HG03135 (cell line): Measurements from ENCODE around the gene TRAF2.

Source experiments
- ATAC-seq: cut with Tn5 transposase; IDR thresholded peaks from one replicate; pipeline ENCODE4 v1.9.1; 2021; ENCODE audit warnings: mild to moderate bottlenecking, moderate library complexity; ENCODE audit not compliant: unreplicated experiment

Gene TRAF2

DNA sequence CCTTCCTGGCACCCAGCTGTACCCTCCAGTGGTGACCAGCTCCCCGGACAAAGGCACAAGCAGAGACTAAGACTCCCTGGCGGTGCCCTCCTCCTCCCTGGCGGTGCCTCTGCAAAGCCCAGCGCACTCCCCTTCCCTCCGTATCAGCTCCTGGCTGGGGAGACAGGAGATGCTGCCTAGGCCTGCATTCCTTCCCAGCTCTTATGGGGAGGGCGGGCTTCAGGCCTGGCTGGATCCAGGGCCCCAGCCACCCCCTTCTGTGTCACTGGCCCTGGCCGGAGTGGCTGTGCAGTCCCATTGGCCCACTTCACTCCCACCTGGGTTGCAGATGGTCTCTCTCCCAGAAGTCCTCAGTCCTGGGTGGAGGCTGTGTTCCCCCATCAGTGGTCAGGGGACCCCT, 72.2 kb downstream of the TRAF2 start:
- ATAC-seq = no peak

DNA sequence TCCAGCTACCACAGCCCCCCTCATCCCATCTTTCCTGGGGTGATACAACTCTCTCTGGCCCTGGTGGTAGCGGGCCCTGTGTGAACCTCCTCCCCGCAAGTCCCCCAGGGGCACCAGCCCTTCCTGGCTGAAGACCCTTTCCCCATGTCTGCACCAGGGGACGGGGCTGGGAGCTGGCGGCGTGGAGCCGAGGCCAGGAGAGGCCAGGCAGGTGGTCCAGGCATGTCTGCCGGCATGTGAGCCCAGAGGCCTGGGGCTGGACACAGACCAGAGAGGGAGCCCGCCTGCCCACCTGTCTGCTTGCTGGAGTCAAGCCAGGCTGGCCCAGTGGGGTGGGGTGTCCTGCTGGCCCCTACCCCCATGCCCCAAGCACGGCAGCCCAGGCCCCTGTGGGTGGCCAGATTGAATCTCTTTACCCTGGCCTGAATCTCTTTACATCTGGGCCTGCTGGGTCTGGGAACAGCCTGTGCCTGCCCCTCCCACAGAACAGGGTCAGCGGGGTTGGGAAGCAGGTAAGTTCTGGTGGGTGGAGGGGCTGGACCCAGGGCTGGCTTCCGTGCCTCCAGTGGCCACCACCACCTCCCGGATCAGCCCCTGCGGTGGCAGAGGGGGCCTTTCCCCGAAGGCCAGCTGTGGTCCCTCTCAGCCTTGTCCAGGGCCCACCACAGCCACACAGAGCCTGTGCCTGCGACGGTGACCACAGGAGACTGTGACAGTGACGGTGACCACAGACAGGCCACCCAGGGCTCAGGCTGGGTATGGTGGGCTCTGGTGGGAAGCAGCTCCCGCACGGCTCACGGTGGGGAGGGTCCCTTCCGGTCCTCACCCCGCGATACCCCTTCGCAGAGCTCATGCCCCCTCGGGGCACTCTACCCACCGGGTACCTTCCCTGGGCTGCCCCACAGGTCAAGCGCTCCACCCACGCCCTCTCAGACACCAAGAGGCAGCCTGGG, 72.9 kb downstream of the TRAF2 start:
- ATAC-seq = no peak

- no peak for ATAC-seq
Observed at GRCh38 chr9:136960212-136960937, 74.1 kb downstream of the TRAF2 start.

GRCh38 chr9:136960938-136961275, 74.6 kb downstream of the TRAF2 start:
- no peak for ATAC-seq

- ATAC-seq = no peak
Observed at GRCh38 chr9:136961279-136962065, 75.2 kb downstream of the TRAF2 start.

DNA sequence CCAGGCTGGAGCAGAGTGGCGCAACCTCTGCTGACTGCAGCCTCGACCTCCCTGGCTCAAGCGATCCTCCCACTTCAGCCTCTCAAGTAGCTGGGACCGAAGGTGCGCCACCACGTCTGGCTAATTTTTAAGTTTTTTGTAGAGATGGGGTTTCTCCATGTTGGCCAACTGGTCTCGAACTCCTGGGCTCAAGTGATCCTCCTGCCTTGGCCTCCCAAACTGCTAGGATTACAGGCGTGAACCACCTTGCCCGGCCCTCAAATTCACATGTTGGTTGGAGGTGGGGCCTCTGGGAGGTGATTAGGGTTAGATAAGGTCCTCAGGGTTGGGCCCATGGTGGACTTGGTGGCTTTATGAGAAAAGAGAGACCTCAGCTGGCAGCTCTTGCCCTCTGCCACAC, 75.8 kb downstream of the TRAF2 start:
- ATAC-seq = no peak

DNA sequence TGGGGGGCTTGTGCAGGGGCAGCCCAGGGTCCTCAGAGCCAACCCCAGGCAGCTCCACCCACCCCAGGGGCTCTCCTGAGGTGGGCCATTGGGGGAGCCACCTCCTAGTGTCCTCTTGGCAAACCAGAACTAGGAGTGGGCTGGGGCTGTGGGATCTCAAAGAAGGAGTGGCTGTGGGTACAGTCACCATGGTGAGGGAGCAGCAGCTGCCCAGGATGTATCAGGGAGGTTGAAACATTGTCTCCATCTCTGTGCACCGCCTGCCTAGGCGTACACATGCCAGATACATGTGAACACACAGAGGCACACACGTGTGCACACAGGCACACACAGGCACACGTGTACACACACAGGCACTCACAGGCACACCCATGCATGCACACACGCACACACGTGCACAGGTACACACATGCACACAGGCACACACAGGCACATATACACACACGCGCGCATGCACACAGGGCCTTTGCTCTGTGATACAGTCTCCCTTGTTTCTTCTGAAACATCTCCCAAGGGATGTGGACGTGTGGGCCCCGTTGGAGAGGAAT, 76.5 kb downstream of the TRAF2 start:
- no peak for ATAC-seq

- ATAC-seq = no peak
Observed at GRCh38 chr9:136963341-136963740, 77.0 kb downstream of the TRAF2 start.

GRCh38 chr9:136963751-136964150, 77.4 kb downstream of the TRAF2 start:
- no peak for ATAC-seq

GRCh38 chr9:136964171-136964689, 77.9 kb downstream of the TRAF2 start:
- no peak for ATAC-seq

GRCh38 chr9:136964833-136965422, 78.6 kb downstream of the TRAF2 start:
- no peak for ATAC-seq

- no peak for ATAC-seq
Observed at GRCh38 chr9:136965771-136966484, 79.6 kb downstream of the TRAF2 start.

GRCh38 chr9:136968333-136969127, 82.2 kb downstream of the TRAF2 start:
- no peak for ATAC-seq

- ATAC-seq = no peak
Observed at GRCh38 chr9:136969150-136969549, 82.8 kb downstream of the TRAF2 start.

- ATAC-seq = no peak
Observed at GRCh38 chr9:136969774-136970173, 83.5 kb downstream of the TRAF2 start.

DNA sequence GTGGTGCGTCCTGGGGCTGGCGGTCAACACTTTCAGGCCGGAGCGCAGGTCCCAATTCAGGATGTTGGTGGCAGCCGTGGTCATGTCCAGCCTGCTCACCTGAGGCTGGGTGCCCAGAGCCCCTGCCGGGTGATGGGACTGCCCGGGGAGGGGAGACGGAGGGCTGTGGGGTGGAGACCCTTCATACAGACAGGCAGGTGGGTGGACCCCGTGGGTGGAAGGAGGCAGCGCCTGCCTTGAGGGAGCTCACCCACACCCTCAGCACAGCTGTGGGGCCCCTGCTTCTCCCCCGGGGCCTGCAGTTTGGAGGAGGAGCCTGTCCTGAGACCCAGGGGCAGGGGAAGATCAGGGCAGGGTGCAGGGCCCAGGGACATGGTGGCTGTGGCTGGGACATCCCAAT, 84.0 kb downstream of the TRAF2 start:
- no peak for ATAC-seq

GRCh38 chr9:136971746-136972145, 85.4 kb downstream of the TRAF2 start:
- ATAC-seq = no peak

DNA sequence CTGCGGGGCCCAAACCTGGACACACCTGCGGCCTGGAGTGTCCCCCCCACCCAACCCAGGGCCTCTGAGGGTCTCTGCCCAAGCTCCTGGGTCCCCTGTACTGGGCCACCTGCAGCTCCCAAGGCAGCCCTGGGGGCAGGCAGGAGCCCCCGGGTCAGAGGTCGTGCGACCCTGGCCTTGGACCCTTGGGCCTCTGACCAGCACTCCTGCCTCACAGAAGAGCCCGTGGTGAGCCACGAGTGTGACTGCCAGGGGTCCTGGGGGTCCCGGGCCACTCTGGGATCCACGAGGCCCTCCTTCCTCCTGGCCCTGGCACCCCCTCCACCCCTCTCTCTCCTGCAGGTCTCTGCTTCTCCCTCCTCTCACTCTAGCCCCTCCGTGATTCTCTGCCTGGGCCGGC, 86.0 kb downstream of the TRAF2 start:
- ATAC-seq = no peak

GRCh38 chr9:136972743-136973142, 86.4 kb downstream of the TRAF2 start:
- ATAC-seq = no peak
